Neutrophil (primary cell): ENCODE measurements around the gene BLTP2.
"Not testable (repeated sequence)": the region's sequence is repeated elsewhere in the genome, so short reads cannot be mapped to it uniquely, and the experiment has no call there.

Experiments used
- H3K27ac ChIP-seq: fragments of 200-600 bp; sonication (generic); 2 replicates; pipeline ENCODE4 v1.5.1; 2016; ENCODE audit warnings: mild to moderate bottlenecking, moderate library complexity
- H3K27me3 ChIP-seq: fragments of 200-600 bp; sonication (generic); 2 replicates; pipeline ENCODE4 v1.6.0; 2016; ENCODE audit warnings: mild to moderate bottlenecking
- H3K36me3 ChIP-seq: fragments of 200-600 bp; sonication (generic); 2 replicates; pipeline ENCODE4 v1.5.1; 2017
- H3K4me1 ChIP-seq, 2 experiments: fragments of 200-600 bp in 1 of 2; sonication (generic) in 1 of 2; 1 replicate in 1 of 2; 2 replicates in 1 of 2; pipeline versions ENCODE4 v1.5.1 to v1.6.1; 2013 to 2016; ENCODE audit warnings: low read depth in 1 of 2, low read length in 1 of 2, mild to moderate bottlenecking in 1 of 2, moderate library complexity in 1 of 2; ENCODE audit not compliant: control insufficient read depth in 1 of 2, insufficient read depth in 1 of 2
- H3K4me3 ChIP-seq, 2 experiments: fragments of 200-600 bp in 1 of 2; sonication (generic) in 1 of 2; 1 replicate in 1 of 2; 2 replicates in 1 of 2; pipeline ENCODE4 v1.5.1; 2013 to 2016; ENCODE audit warnings: low read depth in 1 of 2, low read length in 1 of 2, mild to moderate bottlenecking in 1 of 2, moderate library complexity in 1 of 2
- H3K9me3 ChIP-seq: fragments of 200-600 bp; sonication (generic); 2 replicates; pipeline ENCODE4 v1.5.1; 2016
- TF ChIP-seq, protein P1 (sequence below): fragments of 200-600 bp; sonication (generic); IDR thresholded peaks from 2 replicates; pipeline ENCODE4 v1.5.1; 2016; ENCODE audit warnings: antibody characterized with exemption

BLTP2 gene

DNA sequence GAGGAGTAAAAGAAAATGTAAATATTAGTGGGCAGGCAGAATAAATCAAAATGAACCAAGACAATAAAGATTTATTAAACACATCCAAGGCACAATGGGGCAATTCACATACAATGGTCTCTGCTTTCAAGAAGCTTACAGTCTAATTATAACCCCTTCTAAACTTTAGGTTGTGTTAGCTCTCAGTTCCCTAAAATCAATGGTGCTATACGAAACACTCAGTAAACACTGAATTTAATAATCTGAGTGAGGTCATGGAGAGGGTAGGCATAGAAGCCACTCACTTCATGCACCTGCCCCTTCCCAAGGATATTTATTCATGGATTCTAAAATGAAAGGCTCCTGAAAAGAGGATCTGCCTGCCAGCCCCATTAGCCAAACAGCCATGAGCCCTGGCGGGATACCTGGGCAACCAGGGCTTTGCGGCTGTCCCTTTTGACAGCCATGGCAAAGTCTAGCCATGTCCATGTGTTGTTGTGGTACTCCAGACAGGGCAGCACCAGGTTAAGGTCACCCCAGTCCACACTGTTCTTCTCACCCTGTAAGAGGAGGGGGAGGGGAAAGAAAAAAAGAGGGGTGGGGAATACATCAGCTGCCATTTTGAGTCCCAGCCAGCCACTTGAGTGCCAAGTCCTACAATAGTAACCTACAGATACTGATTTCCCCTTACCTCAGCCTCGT, 29.6 kb downstream of the BLTP2 start:
- Histone ChIP-seq H3K27ac (no peak overlapping the region), H3K27me3 (no peaks in the 10 kb centered on the region), H3K4me1 (no peaks in the 10 kb centered on the region), H3K36me3 (peaks cover 91% of the 10 kb centered on the region), H3K9me3 (no peaks in the 10 kb centered on the region), H3K4me3 (no peak overlapping the region)
- TF ChIP-seq, protein P1, sequence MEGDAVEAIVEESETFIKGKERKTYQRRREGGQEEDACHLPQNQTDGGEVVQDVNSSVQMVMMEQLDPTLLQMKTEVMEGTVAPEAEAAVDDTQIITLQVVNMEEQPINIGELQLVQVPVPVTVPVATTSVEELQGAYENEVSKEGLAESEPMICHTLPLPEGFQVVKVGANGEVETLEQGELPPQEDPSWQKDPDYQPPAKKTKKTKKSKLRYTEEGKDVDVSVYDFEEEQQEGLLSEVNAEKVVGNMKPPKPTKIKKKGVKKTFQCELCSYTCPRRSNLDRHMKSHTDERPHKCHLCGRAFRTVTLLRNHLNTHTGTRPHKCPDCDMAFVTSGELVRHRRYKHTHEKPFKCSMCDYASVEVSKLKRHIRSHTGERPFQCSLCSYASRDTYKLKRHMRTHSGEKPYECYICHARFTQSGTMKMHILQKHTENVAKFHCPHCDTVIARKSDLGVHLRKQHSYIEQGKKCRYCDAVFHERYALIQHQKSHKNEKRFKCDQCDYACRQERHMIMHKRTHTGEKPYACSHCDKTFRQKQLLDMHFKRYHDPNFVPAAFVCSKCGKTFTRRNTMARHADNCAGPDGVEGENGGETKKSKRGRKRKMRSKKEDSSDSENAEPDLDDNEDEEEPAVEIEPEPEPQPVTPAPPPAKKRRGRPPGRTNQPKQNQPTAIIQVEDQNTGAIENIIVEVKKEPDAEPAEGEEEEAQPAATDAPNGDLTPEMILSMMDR, result no peak

DNA sequence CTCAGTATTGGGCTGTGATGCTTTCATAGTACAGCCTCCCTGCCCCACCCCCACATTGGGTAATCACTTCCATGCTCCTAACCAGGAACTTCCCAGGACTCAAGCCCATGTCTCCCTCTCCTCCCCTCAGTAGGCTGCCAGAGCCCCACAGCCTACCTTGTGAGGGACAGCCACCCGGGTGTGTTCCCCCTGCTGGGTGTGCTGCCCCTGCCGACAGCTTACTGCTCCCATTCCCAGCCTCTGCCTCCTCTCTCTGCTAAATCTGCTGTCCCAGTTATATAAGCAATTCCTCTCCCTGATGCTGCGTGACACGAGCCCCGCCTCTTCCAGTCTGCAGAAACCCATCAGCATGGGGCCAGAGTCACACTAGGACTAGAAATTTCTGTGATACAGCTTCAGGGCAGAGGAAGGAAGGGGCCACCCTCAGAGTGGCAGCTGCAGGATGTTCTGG, 31.0 kb downstream of the BLTP2 start, which contains the start of gene RSKR:
Gene RSKR, minus strand, starts transcription at position 255 of the 451 bp plus-strand sequence. Its CDS starts 24 bp downstream, at position 231.
- H3K27me3 ChIP-seq, result no peaks in the 10 kb centered on the region
- no peaks in the 10 kb centered on the region for H3K4me1 ChIP-seq
- no peak within 1 kb of the TSS for H3K4me3 ChIP-seq
- TF ChIP-seq, protein P1, result no peak
- H3K9me3 ChIP-seq, result no peaks in the 10 kb centered on the region
- peaks cover 80% of the 10 kb centered on the region for H3K36me3 ChIP-seq
- H3K27ac ChIP-seq, result no peak within 1 kb of the TSS

DNA sequence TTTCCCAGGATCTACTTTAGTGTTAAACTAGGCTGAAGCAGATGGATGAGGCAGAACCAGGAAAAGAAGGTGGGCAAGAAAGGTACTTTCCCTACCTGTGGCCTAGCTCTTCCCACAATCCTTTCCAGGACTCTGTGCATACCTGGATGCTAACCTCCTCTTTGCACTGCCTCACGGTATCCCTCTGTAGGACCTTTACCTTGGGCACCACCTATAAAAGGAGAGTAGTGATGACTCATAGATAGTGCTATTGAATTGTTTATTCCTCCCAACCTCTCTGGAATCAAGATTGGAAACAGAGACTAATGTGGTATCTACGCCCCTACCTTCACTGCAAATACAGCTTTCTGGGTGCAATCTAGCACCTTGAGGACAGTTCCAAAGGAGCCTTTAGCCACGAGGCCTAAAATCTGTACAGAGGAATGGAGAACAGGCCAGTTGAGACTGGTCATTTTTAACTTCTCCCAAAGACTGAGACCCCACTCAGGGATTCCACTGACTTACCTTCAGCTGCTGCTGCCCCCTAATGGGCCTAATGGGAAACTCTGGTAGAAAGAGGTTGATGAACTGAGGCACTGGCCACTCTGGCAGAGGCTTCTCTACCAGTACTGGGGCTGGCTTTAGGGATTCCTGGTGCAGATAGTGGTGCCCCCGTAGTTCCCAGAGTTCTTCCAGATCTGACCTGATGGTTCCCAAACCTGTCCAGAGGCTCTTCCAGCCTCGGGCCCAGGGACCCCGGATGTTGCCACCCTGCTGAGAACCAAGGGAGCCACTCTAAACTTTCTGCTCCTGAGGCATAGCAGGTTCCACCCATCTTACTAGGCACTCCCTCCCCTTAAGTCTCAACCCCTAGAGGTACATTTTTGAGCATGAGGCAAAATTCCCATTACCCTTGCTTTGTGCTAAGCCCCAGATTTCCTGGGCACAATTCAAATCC, 31.8 kb downstream of the BLTP2 start:
- Histone ChIP-seq H3K27me3 (no peaks in the 10 kb centered on the region), H3K36me3 (peaks cover 78% of the 10 kb centered on the region), H3K4me1 (no peaks in the 10 kb centered on the region), H3K4me3 (no peak overlapping the region), H3K9me3 (no peaks in the 10 kb centered on the region), H3K27ac (no peak overlapping the region)
- TF ChIP-seq, protein P1, result no peak

DNA sequence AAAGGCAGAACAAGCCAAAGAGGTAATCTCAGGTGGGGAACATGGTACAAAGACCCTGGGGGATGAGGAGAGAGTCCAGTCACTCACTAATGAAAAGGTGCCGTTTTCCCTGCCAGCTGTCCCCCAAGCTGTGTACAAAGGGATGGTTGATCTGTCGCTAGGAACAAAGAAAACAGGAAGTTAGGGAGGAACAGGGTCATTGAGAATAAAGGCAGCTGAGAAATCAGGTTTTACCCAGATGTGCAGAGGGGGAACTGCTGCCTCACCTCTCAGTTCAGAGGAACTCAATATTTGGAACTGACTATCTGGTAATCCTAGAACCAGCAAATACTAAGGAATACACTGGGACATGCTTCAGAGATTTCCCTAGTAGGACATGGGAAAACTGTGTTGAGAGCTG, 32.4 kb downstream of the BLTP2 start:
- Histone ChIP-seq H3K4me1 (no peaks in the 10 kb centered on the region), H3K36me3 (peaks cover 73% of the 10 kb centered on the region), H3K9me3 (no peaks in the 10 kb centered on the region), H3K27me3 (no peaks in the 10 kb centered on the region), H3K4me3 (no peak overlapping the region), H3K27ac (no peak overlapping the region)
- TF ChIP-seq, protein P1, result no peak

DNA sequence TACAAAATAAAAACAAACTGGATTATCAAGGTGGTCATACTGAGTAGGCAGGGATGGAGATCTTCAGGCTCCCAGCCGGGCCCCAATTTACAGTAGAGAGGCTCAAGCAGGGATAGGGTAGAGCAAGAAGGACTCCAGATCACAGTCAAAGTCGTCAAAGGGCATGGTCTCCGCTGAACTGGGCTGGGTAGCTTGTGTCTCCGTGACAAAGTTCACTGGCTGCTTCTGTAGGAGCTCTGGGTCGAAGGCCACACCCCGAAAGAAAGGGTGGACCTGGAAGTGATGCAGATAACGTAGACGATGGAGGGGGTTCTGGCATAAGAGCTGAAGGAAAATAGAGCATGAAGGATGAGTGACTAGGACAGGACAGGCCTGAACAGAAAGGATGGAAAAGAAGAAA, 34.6 kb downstream of the BLTP2 start:
- Histone ChIP-seq H3K9me3 (no peaks in the 10 kb centered on the region), H3K4me1 (no peaks in the 10 kb centered on the region), H3K27ac (no peak overlapping the region), H3K4me3 (no peak overlapping the region), H3K27me3 (no peaks in the 10 kb centered on the region), H3K36me3 (peaks cover 59% of the 10 kb centered on the region)
- TF ChIP-seq, protein P1, result no peak

DNA sequence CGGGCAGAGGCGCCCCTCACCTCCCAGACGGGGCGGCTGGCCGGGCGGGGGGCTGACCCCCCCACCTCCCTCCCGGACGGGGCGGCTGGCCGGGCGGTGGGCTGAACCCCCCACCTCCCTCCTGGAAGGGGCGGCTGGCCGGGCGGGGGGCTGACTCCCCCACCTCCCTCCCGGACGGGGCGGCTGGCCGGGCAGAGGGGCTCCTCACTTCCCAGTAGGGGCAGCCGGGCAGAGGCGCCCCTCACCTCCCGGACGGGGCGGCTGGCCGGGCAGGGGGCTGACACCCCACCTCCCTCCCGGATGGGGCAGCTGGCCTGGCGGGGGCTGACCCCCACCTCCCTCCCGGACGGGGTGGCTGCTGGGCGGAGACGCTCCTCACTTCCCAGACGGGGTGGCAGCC, 40.9 kb downstream of the BLTP2 start:
- not testable (repeated sequence) for H3K4me3 ChIP-seq, H3K4me1 ChIP-seq, H3K9me3 ChIP-seq, H3K27ac ChIP-seq, H3K27me3 ChIP-seq
- peaks cover 25% of the 10 kb centered on the region for H3K36me3 ChIP-seq
